ENCODE results near the gene LCE2B.
"Not testable (repeated sequence)": the region's sequence is repeated elsewhere in the genome, so short reads cannot be mapped to it uniquely, and the experiment has no call there.

The LCE2B gene

DNA sequence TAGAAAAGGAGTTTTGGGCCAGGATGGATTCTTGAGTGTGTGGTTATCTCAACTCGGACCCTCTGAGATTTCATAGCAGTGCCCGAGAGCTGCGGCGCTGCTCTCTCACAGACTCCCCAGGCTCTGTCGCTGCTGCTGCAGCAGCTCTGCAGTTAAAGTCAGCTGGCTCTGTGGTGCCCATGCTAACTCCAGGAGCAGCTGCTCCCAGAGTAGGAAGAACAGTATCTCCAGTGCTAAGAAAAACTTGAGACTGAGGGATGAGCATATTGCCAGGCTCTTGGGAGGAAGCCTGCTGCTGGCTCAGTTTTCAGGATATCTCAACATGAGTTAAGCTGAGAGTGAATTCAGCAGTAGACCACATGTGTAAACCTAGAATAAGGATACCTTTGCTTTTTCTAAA lies 18.3 kb upstream of the LCE2B start:
- Histone ChIP-seq H3K27me3 (ENCODE audit: insufficient read depth, poor library complexity, severe bottlenecking) (no peaks in the 10 kb centered on the region), H3K4me3 (ENCODE audit: severe bottlenecking) (no peak overlapping the region), H3K36me3 (ENCODE audit: low read depth) (no peaks in the 10 kb centered on the region), H3K27ac (ENCODE audit: poor library complexity, severe bottlenecking) (no peak overlapping the region), H3K4me1 (ENCODE audit: insufficient read depth, poor library complexity, severe bottlenecking) (no peaks in the 10 kb centered on the region), H3K9me3 (ENCODE audit: severe bottlenecking) (no peaks in the 10 kb centered on the region)
- ATAC-seq (ENCODE audit: low read depth) (no peak), DNase-seq (ENCODE audit: low spot score) (no peak)
- TF ChIP-seq, protein P1, sequence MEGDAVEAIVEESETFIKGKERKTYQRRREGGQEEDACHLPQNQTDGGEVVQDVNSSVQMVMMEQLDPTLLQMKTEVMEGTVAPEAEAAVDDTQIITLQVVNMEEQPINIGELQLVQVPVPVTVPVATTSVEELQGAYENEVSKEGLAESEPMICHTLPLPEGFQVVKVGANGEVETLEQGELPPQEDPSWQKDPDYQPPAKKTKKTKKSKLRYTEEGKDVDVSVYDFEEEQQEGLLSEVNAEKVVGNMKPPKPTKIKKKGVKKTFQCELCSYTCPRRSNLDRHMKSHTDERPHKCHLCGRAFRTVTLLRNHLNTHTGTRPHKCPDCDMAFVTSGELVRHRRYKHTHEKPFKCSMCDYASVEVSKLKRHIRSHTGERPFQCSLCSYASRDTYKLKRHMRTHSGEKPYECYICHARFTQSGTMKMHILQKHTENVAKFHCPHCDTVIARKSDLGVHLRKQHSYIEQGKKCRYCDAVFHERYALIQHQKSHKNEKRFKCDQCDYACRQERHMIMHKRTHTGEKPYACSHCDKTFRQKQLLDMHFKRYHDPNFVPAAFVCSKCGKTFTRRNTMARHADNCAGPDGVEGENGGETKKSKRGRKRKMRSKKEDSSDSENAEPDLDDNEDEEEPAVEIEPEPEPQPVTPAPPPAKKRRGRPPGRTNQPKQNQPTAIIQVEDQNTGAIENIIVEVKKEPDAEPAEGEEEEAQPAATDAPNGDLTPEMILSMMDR (IDR thresholded peaks at IDR 0.05; ENCODE audit: poor library complexity, severe bottlenecking): no peak

DNA sequence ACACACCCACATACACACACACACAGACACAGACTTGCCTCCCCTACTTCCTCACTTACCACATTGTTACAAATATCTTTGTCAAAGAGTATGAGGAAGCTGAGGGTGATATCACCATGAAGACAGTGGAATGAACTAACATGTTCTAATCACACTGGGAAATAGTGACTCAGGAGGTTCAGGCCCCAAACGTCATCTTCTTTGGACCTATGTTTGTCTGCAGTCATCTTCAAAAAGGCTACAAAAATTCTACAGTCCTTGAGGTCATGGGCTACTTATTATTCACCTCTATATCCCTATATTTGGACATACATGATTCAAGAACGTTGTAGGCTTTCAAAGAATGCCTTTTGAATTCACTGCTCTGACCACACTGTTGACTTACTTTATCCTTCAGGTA lies 12.9 kb upstream of the LCE2B start:
- H3K27ac ChIP-seq (ENCODE audit: poor library complexity, severe bottlenecking): no peak overlapping the region
- no peaks in the 10 kb centered on the region for H3K27me3 ChIP-seq (ENCODE audit: insufficient read depth, poor library complexity, severe bottlenecking)
- H3K4me3 ChIP-seq (ENCODE audit: severe bottlenecking): no peak overlapping the region
- ATAC-seq (ENCODE audit: low read depth): no peak; the same call in 2 of the 3 replicates
- no peaks in the 10 kb centered on the region for H3K9me3 ChIP-seq (ENCODE audit: severe bottlenecking)
- no peaks in the 10 kb centered on the region for H3K36me3 ChIP-seq (ENCODE audit: low read depth)
- DNase-seq (ENCODE audit: low spot score): no peak
- H3K4me1 ChIP-seq (ENCODE audit: insufficient read depth, poor library complexity, severe bottlenecking): no peaks in the 10 kb centered on the region
- TF ChIP-seq, protein P1 (IDR thresholded peaks at IDR 0.05; ENCODE audit: poor library complexity, severe bottlenecking): no peak

GRCh38 chr1:152674983-152675382 lies 10.9 kb upstream of the LCE2B start, which contains the start of gene LCE2C:
LCE2C (plus strand) TSS chr1:152675279; CDS start chr1:152676016, 737 bp downstream.
- H3K4me1 ChIP-seq (ENCODE audit: insufficient read depth, poor library complexity, severe bottlenecking); H3K27me3 ChIP-seq (ENCODE audit: insufficient read depth, poor library complexity, severe bottlenecking); ATAC-seq (ENCODE audit: low read depth); H3K27ac ChIP-seq (ENCODE audit: poor library complexity, severe bottlenecking); H3K9me3 ChIP-seq (ENCODE audit: severe bottlenecking); DNase-seq (ENCODE audit: low spot score); H3K4me3 ChIP-seq (ENCODE audit: severe bottlenecking); H3K36me3 ChIP-seq (ENCODE audit: low read depth): not testable (repeated sequence)

DNA sequence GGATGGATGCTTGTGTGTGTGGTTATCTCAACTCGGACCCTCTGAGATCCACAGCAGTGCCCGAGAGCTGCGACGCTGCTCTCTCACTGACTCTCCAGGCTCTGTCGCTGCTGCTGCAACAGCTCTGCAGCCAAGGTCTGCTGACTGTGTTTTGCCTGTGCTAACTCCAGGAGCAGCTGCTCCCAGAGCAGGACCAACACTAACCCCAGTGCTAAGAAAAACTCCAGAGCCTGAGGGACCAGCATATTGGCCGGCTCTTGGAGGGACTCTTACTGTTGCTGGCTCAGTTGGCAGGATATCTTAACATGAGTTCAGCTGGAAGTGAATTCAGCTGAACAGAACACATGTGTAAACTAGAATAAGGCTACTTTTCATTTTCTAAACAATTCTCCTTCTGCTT lies 6.5 kb upstream of the LCE2B start:
- DNase-seq (ENCODE audit: low spot score) (no peak), ATAC-seq (ENCODE audit: low read depth) (no peak)
- Histone ChIP-seq H3K4me3 (ENCODE audit: severe bottlenecking) (no peak overlapping the region), H3K27me3 (ENCODE audit: insufficient read depth, poor library complexity, severe bottlenecking) (peaks cover 5% of the 10 kb centered on the region), H3K9me3 (ENCODE audit: severe bottlenecking) (no peaks in the 10 kb centered on the region), H3K27ac (ENCODE audit: poor library complexity, severe bottlenecking) (no peak overlapping the region), H3K36me3 (ENCODE audit: low read depth) (no peaks in the 10 kb centered on the region), H3K4me1 (ENCODE audit: insufficient read depth, poor library complexity, severe bottlenecking) (no peaks in the 10 kb centered on the region)
- TF ChIP-seq, protein P1 (IDR thresholded peaks at IDR 0.05; ENCODE audit: poor library complexity, severe bottlenecking): no peak

- Histone ChIP-seq H3K4me1 (ENCODE audit: insufficient read depth, poor library complexity, severe bottlenecking) (no peaks in the 10 kb centered on the region), H3K27ac (ENCODE audit: poor library complexity, severe bottlenecking) (no peak overlapping the region), H3K27me3 (ENCODE audit: insufficient read depth, poor library complexity, severe bottlenecking) (peaks cover 5% of the 10 kb centered on the region), H3K4me3 (ENCODE audit: severe bottlenecking) (no peak overlapping the region), H3K9me3 (ENCODE audit: severe bottlenecking) (no peaks in the 10 kb centered on the region), H3K36me3 (ENCODE audit: low read depth) (no peaks in the 10 kb centered on the region)
- DNase-seq (ENCODE audit: low spot score) (no peak), ATAC-seq (ENCODE audit: low read depth) (no peak)
- TF ChIP-seq, protein P1 (IDR thresholded peaks at IDR 0.05; ENCODE audit: poor library complexity, severe bottlenecking): no peak
Observed at GRCh38 chr1:152681616-152682015, 4.3 kb upstream of the LCE2B start.
